GM21390 (cell line): ENCODE measurements around the gene PSMA7.
"Not testable (repeated sequence)": the region's sequence is repeated elsewhere in the genome, so short reads cannot be mapped to it uniquely, and the experiment has no call there.

Experiments used
- ATAC-seq: cut with Tn5 transposase; IDR thresholded peaks from one replicate; pipeline ENCODE4 v1.9.1; 2021; ENCODE audit not compliant: unreplicated experiment

The PSMA7 gene

GRCh38 chr20:62156254-62156556 lies 13.0 kb upstream of the PSMA7 start:
- ATAC-seq = no peak

- no peak for ATAC-seq
Measured at GRCh38 chr20:62155428-62156253, 12.4 kb upstream of the PSMA7 start.

DNA sequence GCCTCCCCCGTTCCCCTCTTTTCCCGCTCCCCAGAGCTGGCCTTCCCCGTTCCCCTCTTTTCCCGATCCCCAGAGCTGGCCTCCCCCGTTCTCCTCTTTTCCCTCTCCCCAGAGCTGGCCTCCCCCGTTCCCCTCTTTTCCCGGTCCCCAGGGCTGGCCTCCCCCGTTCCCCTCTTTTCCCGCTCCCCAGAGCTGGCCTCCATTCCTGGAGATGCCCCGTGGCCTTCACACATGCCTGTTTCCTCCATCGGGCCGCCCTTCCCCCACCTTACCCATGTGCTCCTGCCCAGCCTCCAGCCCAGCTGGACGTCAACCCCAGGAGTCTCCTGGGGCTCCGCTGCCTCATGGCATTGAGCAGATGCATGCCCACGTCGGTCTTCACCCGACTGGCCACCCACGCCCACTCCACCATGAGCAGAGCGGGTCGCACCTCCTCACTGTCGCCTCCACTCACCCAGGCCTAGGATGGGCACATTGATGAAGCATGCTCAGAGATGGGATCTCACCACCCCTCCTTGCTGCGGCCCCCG lies 8.7 kb upstream of the PSMA7 start:
- no peak for ATAC-seq

DNA sequence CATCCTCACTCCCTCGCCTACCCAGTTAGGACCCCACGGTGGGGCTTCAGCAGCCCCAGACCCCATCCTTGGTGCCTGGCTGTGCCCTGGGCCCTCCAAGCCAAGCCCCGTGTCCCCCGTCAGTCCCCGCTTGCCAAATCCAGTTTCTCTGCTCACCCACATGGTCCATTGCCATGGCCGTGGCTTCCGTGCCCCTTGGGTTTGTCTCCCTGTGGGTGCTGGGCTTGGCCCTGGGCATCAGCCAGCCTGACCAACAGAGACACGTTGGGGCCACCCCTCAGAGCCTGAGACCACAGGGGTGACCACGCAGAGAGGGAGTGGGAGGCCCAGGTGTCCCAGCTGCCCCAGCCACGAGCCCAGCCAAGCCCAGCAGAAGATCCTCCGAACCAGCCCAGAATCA lies 8.0 kb upstream of the PSMA7 start:
- no peak for ATAC-seq

DNA sequence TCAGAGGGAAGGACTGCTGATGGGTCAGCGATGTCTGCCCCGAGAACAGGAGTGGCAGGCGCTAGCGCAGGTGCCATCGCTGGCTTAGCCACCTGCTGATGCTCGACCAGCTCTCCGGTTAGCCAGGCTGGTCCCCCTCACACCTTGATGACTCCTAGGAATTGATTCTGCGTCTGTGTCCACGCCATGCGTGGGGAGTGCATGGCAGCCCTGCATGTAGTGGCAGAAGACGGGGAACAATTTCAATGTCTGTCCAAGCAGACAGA lies 7.0 kb upstream of the PSMA7 start:
- ATAC-seq = no peak

GRCh38 chr20:62149532-62150309 lies 6.5 kb upstream of the PSMA7 start:
- no peak for ATAC-seq

DNA sequence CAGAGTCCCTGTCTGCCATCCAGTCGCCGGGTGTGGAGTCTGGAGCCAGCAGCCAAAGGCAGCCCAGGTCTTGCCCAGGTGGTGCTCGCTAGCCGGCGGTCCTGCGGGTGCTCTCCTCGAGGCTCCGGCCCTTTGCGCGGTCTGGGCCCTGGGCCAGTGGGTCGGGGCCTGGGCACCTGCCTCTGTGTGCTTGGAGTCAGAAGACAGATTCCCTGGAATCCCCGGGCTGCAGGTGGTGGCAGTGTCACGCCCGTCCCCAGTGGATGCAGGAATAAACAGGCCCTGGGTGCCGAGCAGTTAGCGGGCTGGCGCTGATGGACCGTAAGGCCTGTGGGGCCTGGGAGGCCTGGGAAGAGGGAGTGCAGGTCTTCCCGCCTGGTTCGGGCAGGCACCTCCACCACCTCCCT lies 5.7 kb upstream of the PSMA7 start:
- no peak for ATAC-seq

DNA sequence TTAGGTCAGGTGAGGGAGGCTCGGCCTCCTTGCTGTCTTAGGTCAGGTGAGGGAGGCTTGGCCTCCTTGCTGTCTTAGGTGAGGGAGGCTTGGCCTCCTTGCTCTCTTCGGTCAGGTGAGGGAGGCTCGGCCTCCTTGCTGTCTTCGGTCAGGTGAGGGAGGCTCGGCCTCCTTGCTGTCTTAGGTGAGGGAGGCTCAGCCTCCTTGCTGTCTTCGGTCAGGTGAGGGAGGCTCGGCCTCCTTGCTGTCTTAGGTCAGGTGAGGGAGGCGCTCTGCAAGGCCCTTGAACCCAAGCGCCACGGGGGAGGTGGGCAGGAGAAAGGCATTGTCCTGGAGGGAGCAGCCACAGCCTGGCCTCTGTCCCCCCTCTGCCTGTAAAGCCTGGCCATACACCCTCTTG lies 5.2 kb upstream of the PSMA7 start:
- not testable (repeated sequence) for ATAC-seq

DNA sequence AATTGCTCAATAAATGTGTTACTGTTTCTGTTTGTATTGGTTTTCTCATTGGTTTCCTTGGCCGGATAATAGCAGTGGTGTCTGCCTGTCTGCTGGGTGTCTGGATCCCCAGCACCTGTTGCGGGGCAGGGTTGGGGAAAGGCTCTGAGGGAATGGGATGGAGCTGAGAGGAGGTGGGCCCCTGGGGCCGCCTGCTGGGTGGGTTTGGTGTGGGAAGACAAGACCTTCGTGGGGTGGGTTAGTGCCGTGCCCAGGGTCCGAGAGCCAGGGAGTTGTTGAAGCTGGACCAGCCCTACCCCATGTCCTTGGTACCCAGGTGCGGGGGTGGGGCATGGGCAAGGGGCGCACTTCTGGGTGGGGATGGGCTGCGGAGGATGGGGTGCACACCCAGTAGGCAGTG lies 4.3 kb upstream of the PSMA7 start:
- no peak for ATAC-seq

GRCh38 chr20:62147125-62147524 lies 3.9 kb upstream of the PSMA7 start:
- no peak for ATAC-seq

DNA sequence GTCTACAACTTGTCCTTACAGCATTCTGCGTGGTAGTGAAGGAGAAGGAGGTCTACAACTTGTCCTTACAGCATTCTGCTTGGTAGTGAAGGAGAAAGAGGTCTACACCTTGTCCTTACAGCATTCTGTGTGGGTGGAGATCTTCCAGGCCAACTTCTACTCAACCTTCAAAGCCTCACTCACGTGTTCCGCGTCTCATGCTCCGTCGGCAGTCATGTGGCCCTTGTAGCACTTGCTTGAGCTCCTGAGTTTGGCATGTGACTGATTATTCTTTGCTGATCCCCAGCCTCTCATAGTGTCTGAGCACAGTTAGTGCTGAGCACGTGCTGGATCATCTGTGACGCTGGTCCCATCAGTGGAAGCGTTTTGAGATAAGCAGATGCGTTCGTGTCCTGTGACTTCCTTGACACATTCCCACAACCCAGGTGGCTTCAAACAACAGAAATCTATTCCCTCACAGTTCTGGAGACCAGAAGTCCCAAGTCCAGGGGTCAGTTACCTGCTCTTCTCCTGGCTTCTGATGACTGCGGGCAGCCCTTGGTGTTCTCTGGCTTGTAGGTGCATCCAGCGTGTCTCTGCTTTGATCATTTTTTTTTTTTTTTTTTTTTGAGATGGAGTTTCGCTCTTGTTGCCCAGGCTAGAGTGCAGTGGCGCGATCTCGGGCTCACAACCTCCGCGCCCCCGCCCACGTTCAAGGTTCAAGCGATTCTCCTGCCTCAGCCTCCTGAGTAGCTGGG lies 3.0 kb upstream of the PSMA7 start:
- no peak for ATAC-seq

- ATAC-seq = no peak
Measured at GRCh38 chr20:62145688-62146018, 2.5 kb upstream of the PSMA7 start.

DNA sequence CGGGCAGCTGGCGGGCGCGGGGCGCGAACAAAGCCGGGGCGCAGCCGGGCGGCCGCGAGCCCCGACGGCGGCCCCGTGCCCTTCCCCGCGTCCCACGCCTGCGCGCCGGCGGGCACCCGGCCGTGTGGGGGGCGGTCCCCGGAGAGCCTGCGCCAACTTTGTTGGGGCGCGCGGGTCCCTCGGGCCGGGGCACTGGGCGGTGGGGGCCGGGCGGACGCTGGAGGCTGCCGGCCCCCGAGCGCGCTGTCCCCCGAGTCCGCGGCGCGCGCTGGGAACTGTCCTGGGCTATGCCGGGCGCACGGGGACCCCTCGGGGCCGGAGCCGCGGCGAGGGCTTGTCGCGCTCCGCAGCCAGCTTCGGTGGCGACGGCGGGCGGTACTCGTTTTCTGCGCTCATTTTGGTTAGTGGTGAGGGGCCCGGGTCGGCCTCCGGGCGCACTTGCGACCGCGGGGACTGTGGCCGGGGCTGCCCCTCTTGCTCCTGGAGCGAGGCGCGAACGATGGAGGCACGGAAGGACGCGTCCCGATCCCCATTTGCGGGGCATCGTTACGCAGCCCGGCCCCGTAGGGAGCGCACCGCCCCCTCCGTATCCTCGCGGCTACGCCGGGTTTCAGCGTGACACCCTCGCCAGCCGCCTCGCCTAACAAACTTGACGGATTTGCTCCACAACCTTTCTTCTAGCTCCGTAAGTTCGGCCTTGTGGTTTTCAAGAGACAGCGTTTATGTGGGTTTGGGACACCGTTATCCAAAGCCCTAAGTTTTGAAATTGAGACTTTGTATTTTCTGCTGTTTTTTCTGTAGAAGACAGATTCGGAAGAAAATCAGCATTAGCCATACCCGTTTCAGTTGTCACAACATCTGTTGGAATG lies 997 bp upstream of the PSMA7 start:
- peak; percentile 25 for ATAC-seq

GRCh38 chr20:62142252-62143080 lies 728 bp downstream of the PSMA7 start:
- peak; percentile 9 for ATAC-seq

GRCh38 chr20:62141397-62142251 lies 1.6 kb downstream of the PSMA7 start:
- ATAC-seq = no peak

DNA sequence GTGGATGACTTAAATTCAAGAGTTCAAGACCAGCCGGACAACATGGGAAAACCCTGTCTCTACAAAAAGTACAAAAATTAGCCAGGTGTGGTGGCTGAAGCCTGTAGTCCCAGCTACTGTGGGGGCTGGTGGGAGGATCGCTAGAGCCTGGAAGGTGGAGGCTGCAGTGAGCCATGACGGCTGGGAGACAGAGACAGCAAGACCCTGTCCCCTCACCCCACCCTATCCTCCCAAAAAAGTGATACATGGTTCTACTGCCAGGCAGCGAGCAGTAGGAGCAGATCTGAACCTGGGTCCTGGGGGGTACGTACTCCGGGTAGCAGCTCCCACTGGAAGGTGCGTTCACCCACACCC lies 2.2 kb downstream of the PSMA7 start:
- no peak for ATAC-seq

- no peak for ATAC-seq
Measured at GRCh38 chr20:62139636-62140035, 3.6 kb downstream of the PSMA7 start.

GRCh38 chr20:62138912-62139311 lies 4.3 kb downstream of the PSMA7 start:
- no peak for ATAC-seq

DNA sequence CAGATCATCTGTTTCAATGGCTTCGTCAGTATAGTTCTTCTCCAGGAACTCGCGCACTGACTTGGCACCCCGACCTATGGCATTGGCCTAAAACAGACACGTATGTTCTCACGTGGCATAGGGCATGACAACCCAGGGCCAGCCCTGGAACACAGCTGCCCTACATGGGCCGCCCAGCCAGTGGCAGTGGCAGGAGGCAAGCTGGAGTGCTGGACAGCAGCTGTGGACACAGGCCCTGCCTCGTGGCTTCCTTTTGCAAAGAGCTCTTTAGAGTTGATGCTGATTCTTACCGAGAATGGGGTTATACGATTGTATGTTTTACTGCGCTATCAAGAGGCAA lies 5.0 kb downstream of the PSMA7 start:
- no peak for ATAC-seq
